Measurements from ENCODE around the gene NUDT19.
"Not testable (repeated sequence)": the region's sequence is repeated elsewhere in the genome, so short reads cannot be mapped to it uniquely, and the experiment has no call there.

Gene NUDT19

DNA sequence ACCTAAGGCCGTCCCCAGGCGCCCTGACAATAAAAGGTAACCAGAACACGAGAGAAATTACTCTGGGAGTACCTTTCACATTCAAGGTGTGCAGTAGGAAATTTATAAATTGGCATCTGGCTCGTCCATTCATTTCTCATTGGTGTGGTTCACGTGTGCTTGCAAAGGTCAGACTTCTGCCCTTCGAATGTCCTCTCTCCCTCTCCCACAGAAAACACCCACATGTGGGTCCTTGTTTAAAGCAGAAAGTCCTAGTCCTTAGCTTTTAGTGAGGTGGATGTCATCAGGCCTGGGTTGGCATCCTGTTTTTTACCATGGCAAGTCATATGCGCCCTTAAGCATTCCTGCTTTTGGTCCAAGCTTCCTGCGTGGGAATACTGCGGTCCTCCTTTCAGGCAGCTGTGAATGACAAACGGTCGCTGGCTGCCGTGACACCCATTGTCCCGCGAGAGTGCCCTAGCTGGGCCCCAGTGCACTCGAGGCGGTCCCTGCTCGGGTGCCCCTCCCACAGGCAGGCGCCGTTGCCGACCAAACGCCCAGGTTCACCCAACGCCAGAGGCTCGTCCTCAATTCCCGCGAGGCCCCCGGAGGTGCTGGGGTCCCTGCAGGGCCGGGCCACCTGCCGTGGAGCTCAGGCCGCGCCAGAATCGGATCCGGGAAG, at the start of gene NUDT19:
TSS of gene NUDT19 (plus strand) at position 531 of the 661 bp plus-strand sequence. CDS start 140 bp downstream, outside the sequence.
- DNase-seq (ENCODE audit: low read depth in 3 of 3), result peak; percentile 58 to 85 (median 71)

DNA sequence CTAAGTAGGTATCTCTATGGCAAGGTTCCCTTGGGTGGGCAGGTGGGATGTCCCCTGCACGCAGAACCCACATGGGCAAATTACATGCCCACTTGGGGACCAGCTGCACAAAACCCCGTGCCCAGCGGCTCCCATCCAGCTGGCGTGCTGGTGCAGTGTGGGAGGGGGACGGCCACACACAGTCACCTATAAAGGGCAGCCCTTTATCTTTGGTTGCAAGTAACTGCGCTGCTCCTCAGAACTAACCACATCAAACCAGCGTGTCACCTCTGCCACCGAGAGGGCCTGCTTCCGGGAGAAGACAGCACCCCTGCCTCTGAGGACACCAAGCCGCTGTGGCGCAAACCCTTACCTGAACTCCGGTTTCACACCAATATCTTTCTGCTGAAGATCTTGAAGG, 48.9 kb upstream of the NUDT19 start:
- DNase-seq (ENCODE audit: low read depth in 3 of 3), result peak; percentile 7 to 58 (median 22)

DNA sequence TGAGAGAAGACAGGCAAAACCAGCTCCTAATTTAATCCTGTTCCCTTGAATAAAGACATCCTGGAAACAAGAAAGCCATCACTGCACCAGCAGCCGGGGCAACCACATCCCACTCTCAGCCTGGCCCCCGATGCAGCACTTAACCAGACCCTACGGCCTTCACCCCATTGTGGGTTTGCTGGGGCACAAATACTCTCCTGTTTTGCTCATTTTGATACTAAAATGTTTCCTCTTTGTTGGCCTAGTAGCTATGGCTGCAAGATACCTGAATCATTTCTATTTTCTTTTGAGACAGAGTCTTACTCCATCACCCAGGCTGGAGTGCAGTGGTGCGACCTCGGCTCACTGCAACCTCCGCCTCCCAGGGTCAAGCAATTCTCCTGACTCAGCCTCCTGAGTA, 45.1 kb upstream of the NUDT19 start:
- no peak for DNase-seq (ENCODE audit: low read depth in 3 of 3)

DNA sequence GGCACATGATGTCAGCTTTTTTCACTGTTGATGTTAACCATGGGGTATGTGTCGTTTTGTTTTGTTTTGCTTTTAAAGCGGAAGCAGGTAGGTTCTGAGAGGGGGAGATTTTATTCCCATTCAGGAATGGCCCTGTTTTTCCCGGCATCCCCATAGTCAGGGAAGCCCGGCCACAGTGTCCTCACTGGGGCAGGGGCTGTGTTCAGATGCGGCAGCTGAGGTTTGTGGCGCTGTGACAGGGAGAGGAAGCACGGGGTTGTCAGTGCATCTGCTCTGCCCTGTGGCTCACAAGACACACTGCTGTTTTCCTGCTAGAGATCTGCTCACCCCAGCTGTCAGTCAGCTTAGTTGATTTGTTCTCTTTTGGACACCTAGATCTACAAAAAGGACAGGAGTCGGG, 44.3 kb upstream of the NUDT19 start:
- no peak for DNase-seq (ENCODE audit: low read depth in 3 of 3)

DNA sequence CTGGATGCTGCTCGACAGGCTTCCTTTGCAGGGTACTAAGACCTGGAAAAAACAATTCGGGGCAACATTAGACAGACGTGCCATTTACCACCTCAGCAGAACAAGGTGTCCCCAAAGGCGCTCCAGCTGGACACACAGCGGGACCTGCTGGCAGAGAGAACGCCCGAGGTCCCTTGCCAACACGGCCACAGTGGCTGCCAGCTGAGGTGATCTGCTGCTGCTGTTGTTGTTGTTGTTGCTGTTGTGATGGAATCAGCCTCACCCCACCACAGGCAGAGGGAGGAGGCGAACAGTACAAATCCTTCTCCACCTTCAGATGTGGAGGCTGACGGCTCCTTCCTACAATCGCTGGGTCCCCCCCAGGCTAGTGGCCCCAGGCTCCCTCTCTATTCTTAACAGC, 41.9 kb upstream of the NUDT19 start:
- DNase-seq (ENCODE audit: low read depth in 3 of 3), result no peak

DNA sequence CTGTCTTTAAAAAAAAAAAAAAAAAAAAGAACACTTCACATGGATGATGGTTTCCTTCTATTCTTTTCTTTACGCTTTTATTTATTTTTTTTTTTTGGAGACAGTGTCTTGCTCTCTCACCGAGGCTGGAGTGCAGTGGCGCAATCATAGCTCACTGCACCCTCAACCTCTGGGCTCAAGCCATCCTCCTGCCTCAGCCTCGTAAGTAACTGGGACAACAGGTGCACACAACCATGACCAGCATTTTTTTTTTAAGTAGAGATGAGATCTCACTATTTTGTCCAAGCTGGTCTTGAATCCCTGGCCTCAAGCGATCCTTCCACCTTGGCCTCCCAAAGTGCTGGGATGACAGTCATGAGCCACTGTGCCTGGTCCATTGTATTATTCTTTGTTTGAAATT, 41.0 kb upstream of the NUDT19 start:
- no peak for DNase-seq (ENCODE audit: low read depth in 3 of 3)

DNA sequence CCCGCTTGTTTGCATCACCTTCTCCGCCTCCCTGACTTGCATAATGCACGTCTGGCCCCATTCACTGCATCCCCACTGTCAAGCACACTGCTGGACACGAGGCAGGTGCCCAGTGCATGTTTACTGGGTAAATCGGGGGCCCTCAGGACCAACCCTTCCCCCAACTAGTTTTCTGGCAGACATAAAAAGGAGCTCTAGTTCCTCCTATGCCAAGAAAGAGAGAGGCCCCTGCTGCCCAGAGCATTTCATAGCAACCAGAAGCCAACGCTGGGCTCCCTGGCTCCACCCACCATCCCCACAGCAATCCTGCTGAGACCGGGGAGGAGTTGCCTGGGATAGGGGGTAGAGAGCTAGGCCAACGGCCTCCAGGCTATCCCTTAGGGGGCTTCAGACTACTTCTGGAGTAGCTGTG, 39.9 kb upstream of the NUDT19 start:
- no peak for DNase-seq (ENCODE audit: low read depth in 3 of 3)

DNA sequence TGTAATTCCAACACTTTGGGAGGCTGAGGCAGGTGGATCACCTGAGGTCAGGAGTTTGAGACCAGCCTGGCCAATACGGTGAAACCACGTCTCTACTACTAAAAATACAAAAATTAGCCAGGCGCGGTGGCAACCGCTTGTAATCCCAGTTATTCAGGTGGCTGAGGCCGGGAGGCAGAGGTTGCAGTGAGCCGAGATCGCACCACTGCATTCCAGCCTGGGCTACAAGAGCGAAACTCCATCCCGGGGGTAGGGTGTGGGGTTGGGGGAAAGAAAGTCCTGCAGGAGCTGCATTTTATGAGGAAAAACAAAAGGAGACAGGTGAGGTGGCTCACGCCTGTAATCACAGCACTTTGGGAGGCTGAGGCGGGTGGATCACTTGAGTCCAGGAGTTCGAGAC, 39.3 kb upstream of the NUDT19 start:
- DNase-seq (ENCODE audit: low read depth in 3 of 3), result not testable (repeated sequence)

DNA sequence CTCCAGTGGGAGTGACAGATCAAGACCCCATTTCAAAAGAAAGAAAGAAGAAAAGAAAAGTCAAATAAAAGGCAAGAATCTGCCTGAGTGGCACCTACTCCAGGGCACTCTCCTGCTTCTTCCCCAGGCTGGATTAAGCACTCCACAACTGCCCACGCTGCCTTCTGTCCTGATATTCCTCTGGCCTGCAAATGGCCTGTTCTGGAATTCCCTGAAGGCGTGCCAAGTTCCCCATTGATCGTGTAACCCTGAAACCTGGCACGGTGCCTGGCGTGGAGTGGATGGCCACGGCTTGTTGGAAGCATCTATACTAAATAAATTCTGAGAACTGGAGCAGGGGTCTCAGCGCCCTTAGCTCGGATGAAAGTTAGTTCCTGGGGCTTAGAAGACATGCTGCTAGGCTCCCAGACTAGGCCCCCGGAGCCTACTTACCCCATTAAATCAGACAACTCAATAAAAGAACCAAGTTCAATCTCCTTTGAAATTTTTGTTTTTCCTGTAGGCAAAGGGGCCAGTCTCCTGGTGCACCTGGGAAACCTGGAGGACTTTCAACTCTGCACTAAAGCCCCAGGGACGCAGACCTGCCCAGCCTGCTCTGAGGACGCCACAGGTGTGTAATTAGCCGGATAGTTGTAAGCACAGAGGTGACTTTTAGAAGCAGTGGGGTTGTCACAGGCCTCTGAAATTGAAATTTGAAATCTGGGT, 38.6 kb upstream of the NUDT19 start:
- no peak for DNase-seq (ENCODE audit: low read depth in 3 of 3)

DNA sequence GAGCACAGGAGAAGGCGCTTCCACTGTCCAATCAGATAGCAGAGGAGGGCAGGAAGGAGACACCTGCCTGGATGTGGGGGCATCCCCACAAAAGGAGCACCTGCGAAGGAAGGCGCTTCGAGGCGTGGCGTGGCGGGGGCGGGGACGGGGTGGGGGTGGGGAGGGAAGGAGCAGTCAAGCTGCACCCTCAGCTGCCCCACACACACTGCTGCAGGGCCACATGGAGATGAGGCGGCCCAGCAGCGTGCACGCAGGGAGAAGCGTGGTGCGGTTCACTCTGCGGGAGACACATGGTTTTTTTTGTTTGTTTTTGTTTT, 38.1 kb upstream of the NUDT19 start:
- no peak for DNase-seq (ENCODE audit: low read depth in 3 of 3)

DNA sequence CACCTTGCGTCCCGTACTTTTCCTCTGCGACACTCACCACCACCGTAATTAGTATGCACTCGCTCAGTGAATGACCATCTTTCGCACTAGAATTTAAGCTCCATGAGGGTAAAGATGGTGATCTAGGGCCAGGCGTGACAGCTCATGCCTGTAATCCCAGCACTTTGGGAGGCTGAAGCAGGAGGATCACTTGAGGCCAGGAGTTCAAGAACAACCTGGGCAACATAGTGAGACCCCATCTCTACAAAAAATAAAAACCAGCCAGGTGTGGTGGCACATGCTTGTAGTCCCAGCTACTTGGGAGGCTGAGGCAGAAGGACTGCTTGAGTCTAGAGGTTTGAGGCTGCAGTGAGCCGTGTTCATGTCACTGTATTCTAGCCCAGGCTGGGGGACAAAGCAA, 35.2 kb upstream of the NUDT19 start:
- not testable (repeated sequence) for DNase-seq (ENCODE audit: low read depth in 3 of 3)

DNA sequence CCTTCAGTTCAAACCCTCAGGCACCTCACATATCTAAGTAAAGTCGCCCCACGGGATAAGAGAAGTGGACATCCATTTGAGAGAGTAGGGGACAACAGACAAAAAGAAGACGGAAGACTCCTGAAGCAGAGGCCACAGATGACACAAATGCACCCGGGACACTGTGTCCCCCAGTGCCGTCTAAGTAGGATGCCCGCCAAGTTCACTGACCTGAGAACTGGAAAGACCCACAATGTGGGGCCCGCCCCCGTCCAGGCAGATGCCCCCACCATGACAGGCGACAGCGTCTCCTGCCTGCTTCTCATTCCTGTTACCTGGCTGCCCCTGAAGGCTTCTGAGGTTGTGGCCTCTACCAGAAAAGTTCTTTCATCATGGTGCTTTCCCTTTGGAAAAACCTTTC, 33.5 kb upstream of the NUDT19 start:
- DNase-seq (ENCODE audit: low read depth in 3 of 3), result no peak

DNA sequence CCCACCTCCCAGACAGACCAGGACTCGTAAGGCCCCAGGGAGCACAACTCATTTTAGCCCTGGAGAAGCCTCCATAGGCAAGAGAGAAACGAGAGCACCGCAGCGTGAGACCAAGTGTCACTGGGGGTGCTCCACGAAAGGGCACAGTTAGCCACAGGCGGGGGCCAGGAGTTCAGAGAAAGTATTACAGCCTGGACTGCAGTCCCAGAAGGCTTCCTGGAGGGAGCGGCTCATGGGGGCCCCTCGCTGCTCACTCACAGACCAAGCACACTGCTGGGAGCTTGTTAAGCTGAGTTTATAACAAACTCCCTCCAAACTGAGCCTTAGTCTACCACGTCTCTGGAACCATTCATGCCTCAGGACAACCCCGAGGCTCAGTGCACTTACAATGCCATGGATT, 33.1 kb upstream of the NUDT19 start:
- DNase-seq (ENCODE audit: low read depth in 3 of 3), result no peak

DNA sequence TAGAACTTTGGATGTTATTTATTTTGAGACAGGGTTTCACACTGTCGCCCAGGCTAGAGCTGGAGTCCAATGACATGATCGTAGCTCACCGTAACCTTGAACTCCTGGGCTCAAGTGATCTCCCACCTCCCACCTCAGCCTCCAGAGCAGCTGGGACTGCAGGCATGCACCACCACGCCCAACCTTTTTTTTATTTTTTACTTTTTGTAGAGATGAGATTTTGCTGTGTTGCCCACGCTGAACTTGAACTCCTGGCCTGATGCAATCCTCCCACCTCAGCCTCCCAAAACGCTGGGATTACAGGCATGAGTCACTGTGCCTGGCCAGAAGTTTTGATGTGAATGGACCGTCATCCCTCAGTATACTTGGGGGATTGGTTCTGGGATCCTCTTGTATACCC, 30.3 kb upstream of the NUDT19 start:
- DNase-seq (ENCODE audit: low read depth in 3 of 3), result no peak

DNA sequence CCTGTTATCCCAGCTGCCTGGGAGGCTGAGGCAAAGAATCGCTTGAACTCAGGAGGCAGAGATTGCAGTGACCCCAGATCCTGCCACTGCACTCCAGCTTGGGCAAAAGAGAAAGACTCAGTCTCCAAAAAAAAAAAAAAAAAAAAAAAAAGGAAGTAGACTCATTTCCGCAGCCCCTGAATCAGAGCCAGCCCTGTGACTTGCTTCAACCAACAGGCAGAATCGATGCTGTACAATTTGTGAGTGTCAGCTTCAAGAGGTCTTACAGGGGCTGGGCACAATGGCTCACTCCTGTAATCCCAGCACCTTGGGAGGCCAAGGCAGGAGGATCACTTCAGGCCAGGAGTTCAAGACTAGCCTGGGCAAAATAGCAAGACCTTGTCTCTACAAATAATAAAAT, 29.4 kb upstream of the NUDT19 start:
- no peak for DNase-seq (ENCODE audit: low read depth in 3 of 3)

DNA sequence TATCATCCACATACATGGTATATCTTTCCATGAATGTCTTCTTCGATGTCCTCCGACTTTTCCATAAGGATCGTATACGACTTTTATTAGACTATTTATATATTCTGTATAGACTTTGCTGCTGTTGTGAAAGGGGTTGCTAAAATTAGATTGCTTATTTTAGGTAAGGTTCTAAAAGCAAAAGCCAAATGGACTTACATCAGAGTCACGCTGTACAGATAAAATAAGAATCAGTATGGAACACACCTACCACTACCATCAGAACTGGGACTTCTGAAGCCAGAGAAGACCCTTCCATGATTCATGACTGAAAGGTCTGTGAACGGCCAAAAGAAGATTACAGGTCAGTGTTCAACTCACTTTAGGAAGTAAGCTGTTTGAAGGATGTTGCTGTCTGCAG, 25.5 kb upstream of the NUDT19 start:
- no peak for DNase-seq (ENCODE audit: low read depth in 3 of 3)

DNA sequence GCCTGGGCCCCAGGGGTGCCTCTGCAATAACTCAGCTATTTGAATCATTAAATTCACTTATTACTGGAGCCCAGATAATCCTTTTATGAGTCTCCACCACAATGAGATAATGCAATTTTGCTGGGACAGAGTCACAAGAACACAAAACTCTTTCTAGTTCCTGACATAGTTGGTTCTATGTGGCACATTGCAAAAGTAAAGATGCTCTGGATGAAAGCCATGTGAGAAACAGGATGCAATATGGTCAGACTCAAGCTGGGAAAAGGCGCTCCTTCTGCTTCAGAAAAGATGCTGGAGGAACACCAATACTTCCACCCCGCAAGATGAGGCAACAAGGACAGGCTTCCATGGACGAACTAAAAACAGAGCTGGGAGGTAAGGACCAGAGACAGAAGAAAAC, 22.3 kb upstream of the NUDT19 start:
- DNase-seq (ENCODE audit: low read depth in 3 of 3), result no peak

DNA sequence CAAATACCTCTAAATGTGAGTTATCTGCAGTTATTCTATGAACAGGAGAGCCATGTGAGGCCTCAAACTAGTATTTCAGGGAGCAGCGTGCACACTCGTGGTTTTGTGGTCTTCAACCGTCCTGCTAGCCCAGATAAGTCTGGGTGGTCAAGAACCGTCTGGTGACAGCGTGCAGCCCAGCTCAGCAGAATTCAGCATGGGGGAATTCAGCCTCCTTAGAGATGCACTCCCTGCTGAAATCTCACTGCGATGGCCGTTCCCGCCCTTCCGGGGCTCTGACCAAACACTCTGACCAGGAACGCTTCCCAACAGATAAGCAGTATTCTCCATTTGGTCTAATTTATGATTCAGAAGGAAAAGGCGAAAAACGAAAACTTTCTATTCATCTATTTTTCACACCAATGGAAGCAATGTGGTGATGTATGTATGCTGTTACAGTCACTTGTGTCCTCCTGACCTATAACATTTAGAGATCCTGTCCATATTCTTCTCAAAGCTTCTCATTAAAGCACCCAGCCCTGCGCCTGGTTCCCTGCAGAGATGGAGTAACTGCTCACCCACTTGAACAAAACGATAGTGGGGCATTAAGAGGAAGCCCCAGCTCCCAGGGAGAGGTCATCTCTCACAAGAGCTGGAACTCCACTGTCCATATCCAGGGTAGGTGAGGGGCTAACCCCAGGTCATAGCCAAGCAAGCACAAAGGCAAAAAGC, 19.6 kb upstream of the NUDT19 start:
- DNase-seq (ENCODE audit: low read depth in 3 of 3), result no peak

DNA sequence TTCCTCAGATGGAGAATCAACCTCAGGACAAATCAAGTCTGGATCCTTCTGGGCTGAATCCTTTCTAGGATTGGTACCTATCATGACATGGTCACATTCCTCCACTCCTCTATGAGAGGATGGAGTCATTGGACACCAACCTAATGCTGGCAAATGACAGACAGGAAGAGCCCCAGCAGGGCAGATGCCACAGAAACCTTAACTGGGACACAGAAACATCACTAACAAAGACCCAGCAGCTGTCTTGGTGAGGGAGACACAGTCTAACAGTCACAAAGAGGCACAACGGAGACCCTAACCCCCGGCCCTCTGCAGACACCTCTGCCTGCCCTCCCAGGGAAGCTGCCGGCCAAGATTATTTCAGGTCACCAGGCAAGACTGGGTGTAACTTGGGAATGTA, 18.8 kb upstream of the NUDT19 start:
- no peak for DNase-seq (ENCODE audit: low read depth in 3 of 3)

DNA sequence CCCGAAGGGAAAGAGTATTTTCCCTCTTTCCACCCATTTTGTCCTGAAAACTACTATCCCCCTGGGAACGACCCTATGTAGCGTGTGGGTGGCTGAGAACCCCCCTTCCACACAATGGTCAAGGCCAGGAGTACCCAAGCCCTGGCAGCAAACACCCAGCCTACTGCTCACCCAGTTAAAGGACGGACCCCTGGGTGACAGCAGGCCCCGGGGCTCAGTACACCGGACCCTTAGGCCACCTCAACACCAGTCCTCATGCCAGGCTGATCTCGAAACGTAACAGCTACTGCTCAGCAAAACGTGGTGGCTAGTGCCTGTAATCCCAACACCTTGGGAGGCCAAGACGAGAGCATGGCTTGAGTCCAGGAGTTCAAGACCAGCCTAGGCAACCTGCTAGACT, 18.0 kb upstream of the NUDT19 start:
- no peak for DNase-seq (ENCODE audit: low read depth in 3 of 3)

DNA sequence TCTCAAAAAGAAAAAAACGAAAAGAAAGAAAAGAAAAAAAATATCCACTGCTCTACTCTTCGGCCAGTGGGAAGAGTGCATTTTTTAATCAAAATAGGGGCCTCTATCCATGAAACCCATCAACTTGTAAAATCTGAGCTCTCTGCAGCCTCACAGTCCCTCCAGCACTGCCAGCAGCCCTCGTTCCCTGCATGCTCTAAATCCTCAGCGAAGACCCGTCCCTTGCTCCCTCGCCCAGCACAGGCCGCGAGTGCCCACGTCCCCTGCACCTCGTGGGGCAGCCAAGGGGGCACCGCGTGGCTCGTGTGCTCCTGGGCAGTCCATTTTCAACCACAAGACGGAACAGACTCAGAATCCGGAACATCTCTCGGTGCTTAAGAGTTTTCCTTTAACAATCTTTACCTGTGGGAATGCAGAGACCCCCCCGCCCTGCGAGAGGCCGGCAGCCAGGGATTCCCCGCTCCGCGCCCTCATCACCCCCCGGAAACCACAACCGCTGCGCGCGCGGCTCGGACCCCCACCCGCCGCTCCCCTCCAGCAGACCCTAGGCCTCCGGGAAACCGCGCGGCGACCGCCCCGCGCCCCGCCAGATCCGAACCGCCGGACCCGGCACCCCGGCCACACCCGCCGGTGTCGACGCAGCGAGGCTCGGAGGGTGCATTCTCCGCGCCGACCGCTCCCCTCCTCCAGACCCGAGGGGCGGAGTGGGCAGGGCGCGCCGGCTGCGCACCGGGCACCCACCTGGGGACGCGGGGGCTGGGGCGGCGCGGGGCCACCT, 17.3 kb upstream of the NUDT19 start:
- no peak for DNase-seq (ENCODE audit: low read depth in 3 of 3)

DNA sequence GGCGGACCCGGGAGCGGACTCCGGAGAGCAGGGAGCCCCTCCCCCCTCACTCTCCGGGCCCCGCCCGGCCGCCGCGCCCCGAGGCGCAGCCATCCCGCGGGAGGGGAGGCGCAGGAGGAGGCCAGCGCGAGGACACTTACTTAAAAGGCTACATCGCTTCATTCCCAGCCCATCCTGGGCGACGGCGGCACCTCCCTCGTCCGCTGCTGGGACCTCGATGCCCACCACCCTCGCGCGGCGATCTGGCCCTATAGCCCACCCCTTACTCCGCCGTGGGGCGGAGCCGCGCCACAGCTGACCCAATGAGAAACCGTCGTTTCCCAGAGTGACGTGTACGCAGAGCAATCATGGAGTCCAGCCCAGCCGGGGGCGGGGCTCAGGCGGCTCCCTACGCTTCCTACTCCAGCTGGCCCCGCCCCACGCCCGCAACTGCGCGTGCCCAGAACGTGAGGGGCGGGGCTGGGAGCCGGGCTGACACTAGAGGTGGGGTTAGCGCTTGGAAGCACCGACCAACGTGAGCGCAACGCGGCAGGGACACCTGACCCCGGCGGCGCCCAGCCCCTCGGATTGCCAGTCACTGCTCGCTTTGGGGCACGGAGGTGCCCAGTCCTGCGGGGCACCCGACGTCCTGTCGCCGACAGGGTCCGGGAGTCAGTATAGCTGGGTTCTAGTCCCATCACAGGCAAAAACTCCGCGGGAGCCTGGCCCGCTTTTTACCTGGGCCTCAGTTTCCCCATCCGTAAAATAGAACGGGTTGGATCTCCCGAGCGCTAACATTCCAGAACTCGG, 16.5 kb upstream of the NUDT19 start, which contains the start of gene ANKRD27:
TSS of gene ANKRD27 (minus strand) at position 250 of the 789 bp plus-strand sequence. CDS start 16,165 bp downstream, outside the sequence.
- peak; percentile 93 to 97 (median 94) for DNase-seq (ENCODE audit: low read depth in 3 of 3)
